HepG2 (cell line): ENCODE measurements around the gene TTC23L. TPM values are rescaled to one million over a fixed set of nuclear protein-coding genes. Genes with fewer than 3 reads are reported as not detected.
A peak's percentile ranks its signal among the peaks of the same experiment; 100 is the strongest.

Experiments
- ATM ChIP-seq: fragments of 450-650 bp; IDR thresholded peaks from 2 replicates; pipeline ENCODE4 v1.7.1; 2017; ENCODE audit warnings: mild to moderate bottlenecking, borderline replicate concordance
- EED ChIP-seq: sonication (generic); formaldehyde crosslinking; IDR thresholded peaks from 2 replicates; pipeline ENCODE4 v1.5.0; 2020; ENCODE audit warnings: mild to moderate bottlenecking, missing genetic modification reagents
- HIC2 ChIP-seq: sonication (generic); formaldehyde crosslinking; IDR thresholded peaks from 2 replicates; pipeline ENCODE4 v1.9.0; 2022; ENCODE audit warnings: low read depth, missing genetic modification reagents
- IRF1 ChIP-seq: sonication (generic); formaldehyde crosslinking; IDR thresholded peaks from 2 replicates; pipeline ENCODE4 v1.4.0; 2020; ENCODE audit warnings: low read depth, mild to moderate bottlenecking, missing genetic modification reagents
- KDM5B ChIP-seq: sonication (generic); formaldehyde crosslinking; IDR thresholded peaks from 2 replicates; pipeline ENCODE4 v1.4.0; 2020; ENCODE audit warnings: missing genetic modification reagents, mild to moderate bottlenecking, borderline replicate concordance
- MEIS2 ChIP-seq: sonication (generic); formaldehyde crosslinking; IDR thresholded peaks from 2 replicates; pipeline ENCODE4 v1.9.0; 2021; ENCODE audit warnings: mild to moderate bottlenecking, missing genetic modification reagents
- MXI1 ChIP-seq: IDR thresholded peaks from 3 replicates; pipeline ENCODE4 v1.6.1; 2012; ENCODE audit warnings: low read depth, low read length, inconsistent platforms, borderline replicate concordance
- NAIF1 ChIP-seq: sonication (generic); formaldehyde crosslinking; IDR thresholded peaks from 2 replicates; pipeline ENCODE4 v1.5.0; 2020; ENCODE audit warnings: mild to moderate bottlenecking, missing genetic modification reagents, borderline replicate concordance
- NFKB2 ChIP-seq: sonication (generic); formaldehyde crosslinking; IDR thresholded peaks from 2 replicates; pipeline ENCODE4 v1.4.0; 2020; ENCODE audit warnings: missing genetic modification reagents, borderline replicate concordance
- PCBP1 ChIP-seq: fragments of 200-400 bp; formaldehyde crosslinking; IDR thresholded peaks from 2 replicates; pipeline ENCODE4 v1.6.1; 2017; ENCODE audit warnings: mild to moderate bottlenecking, low read depth, low read length, borderline replicate concordance
- POLR2AphosphoS2 ChIP-seq: IDR thresholded peaks from 2 replicates; pipeline ENCODE4 v1.6.1; 2011; ENCODE audit warnings: low read depth, low read length, improper control_type of control experiment
- PRPF4 ChIP-seq: fragments of 200-400 bp; formaldehyde crosslinking; IDR thresholded peaks from 2 replicates; pipeline ENCODE4 v1.6.1; 2016; ENCODE audit warnings: low read length, low read depth; ENCODE audit not compliant: poor library complexity, severe bottlenecking
- SRSF9 ChIP-seq: fragments of 200-400 bp; formaldehyde crosslinking; IDR thresholded peaks from 2 replicates; pipeline ENCODE4 v1.6.1; 2018; ENCODE audit warnings: borderline replicate concordance, mild to moderate bottlenecking, low read depth, low read length; ENCODE audit not compliant: insufficient read depth, poor library complexity, severe bottlenecking
- TBL1XR1 ChIP-seq: fragments of 150-350 bp; IDR thresholded peaks from 2 replicates; pipeline ENCODE4 v1.6.1; 2014; ENCODE audit warnings: borderline replicate concordance, low read length; ENCODE audit not compliant: partially characterized antibody
- ZBTB25 ChIP-seq: IDR thresholded peaks from 2 replicates; pipeline ENCODE4 v1.6.1; 2018; ENCODE audit warnings: missing genetic modification reagents
- ZNF280D ChIP-seq: sonication (generic); formaldehyde crosslinking; IDR thresholded peaks from 2 replicates; pipeline ENCODE4 v1.5.1; 2020; ENCODE audit warnings: mild to moderate bottlenecking, missing genetic modification reagents
- ZNF674 ChIP-seq: sonication (generic); formaldehyde crosslinking; IDR thresholded peaks from 2 replicates; pipeline ENCODE4 v1.5.0; 2020; ENCODE audit warnings: low read depth, mild to moderate bottlenecking, missing genetic modification reagents
- ZNF737 ChIP-seq: sonication (generic); formaldehyde crosslinking; IDR thresholded peaks from 2 replicates; pipeline ENCODE4 v1.5.0; 2020; ENCODE audit warnings: missing genetic modification reagents, mild to moderate bottlenecking, borderline replicate concordance
- ZNF746 ChIP-seq: sonication (generic); formaldehyde crosslinking; IDR thresholded peaks from 2 replicates; pipeline ENCODE4 v1.8.0; 2022; ENCODE audit warnings: mild to moderate bottlenecking, missing genetic modification reagents
- ZSCAN20 ChIP-seq: sonication (generic); formaldehyde crosslinking; IDR thresholded peaks from 2 replicates; pipeline ENCODE4 v1.4.0; 2020; ENCODE audit warnings: missing genetic modification reagents, mild to moderate bottlenecking, borderline replicate concordance
- polyA plus RNA-seq, 8 experiments: library from polyadenylated mRNA; depleted of rRNA in 3 of 8; stranded (reverse) in 7 of 8; unstranded in 1 of 8; fragments of >200 nt; fragmentation: Illumina TruSeq in 4 of 8; extraction: Trizol in 4 of 8; gene quantifications; 2 replicates each; pipeline versions ENCODE4 v1.2.1 to v1.2.3, GENCODE V29; 2011 to 2016; ENCODE audit warnings: low read depth in 4 of 8, missing spikeins in 1 of 8, mixed read lengths in 1 of 8; ENCODE audit not compliant: insufficient read depth in 1 of 8
- total RNA-seq, 5 experiments: library from RNA; depleted of rRNA; stranded (reverse); fragments of >200 nt; fragmentation: Illumina TruSeq; extraction: Trizol; gene quantifications; 2 replicates each; pipeline ENCODE4 v1.2.3, GENCODE V29; 2016; ENCODE audit warnings: low read depth in 1 of 5

Gene TTC23L
- total and polyA plus RNA-seq, 2 of the 13 experiments (the other 11 are each of a cell fraction or from before 2014, with no cell fraction given): 0.37 to 1.4 TPM

GRCh38 chr5:34838785-34839714, at the start of gene TTC23L (continued):
- TF ChIP-seq ZNF280D (CRISPR knock-in tag) (peak; percentile 88; the same call in 1 of the 2 replicates), PCBP1 (peak; percentile 72; the same call in 1 of the 2 replicates), PRPF4 (no peak), EED (CRISPR knock-in tag) (no peak; the same call in 1 of the 2 replicates), NFKB2 (CRISPR knock-in tag) (peak; percentile 96; the same call in 1 of the 2 replicates), ZNF737 (CRISPR knock-in tag) (no peak; the same call in 1 of the 2 replicates), POLR2AphosphoS2 (no peak), ZNF746 (CRISPR knock-in tag) (no peak), MEIS2 (CRISPR knock-in tag) (peak; percentile 67; the same call in 1 of the 2 replicates), ATM (no peak), ZNF674 (CRISPR knock-in tag) (no peak), KDM5B (peak; percentile 96), TBL1XR1 (peak; percentile 61), NAIF1 (CRISPR knock-in tag) (no peak; the same call in 1 of the 2 replicates), HIC2 (CRISPR knock-in tag) (peak; percentile 66; the same call in 1 of the 2 replicates), SRSF9 (no peak), MXI1 (peak; percentile 99), ZSCAN20 (CRISPR knock-in tag) (0 out of 2 replicates have a peak, but pooled peaks have one; percentile 72), ZBTB25 (no peak), IRF1 (CRISPR knock-in tag) (no peak)
